Panc1 (cell line): Measurements from ENCODE around the gene B4GALT6.

Experiments used
- POLR2AphosphoS5 ChIP-seq: IDR thresholded peaks from 2 replicates; pipeline ENCODE4 v1.6.1; 2012; ENCODE audit warnings: mild to moderate bottlenecking, low read depth, low read length, moderate library complexity
- SIN3A ChIP-seq: IDR thresholded peaks from 2 replicates; pipeline ENCODE4 v1.6.1; 2012; ENCODE audit warnings: low read depth, mild to moderate bottlenecking, low read length, moderate library complexity, borderline replicate concordance; ENCODE audit not compliant: insufficient read depth
- TCF7L2 ChIP-seq: IDR thresholded peaks from 2 replicates; pipeline ENCODE4 v1.6.1; 2011; ENCODE audit warnings: mild to moderate bottlenecking, low read depth, low read length, inconsistent platforms
- TF ChIP-seq, protein P1 (sequence below), 2 experiments: IDR thresholded peaks; 2 replicates each; pipeline ENCODE4 v1.6.1; 2011 to 2012; ENCODE audit warnings: low read depth in 2 of 2, control low read depth in 1 of 2, low read length in 1 of 2, mild to moderate bottlenecking in 1 of 2, moderate library complexity in 1 of 2; ENCODE audit not compliant: insufficient read depth in 1 of 2
- TF ChIP-seq, protein P2 (sequence below): fragments of 450-650 bp; IDR thresholded peaks from 2 replicates; pipeline ENCODE4 v1.5.1; 2017; ENCODE audit warnings: mild to moderate bottlenecking

- TF ChIP-seq, protein P1, sequence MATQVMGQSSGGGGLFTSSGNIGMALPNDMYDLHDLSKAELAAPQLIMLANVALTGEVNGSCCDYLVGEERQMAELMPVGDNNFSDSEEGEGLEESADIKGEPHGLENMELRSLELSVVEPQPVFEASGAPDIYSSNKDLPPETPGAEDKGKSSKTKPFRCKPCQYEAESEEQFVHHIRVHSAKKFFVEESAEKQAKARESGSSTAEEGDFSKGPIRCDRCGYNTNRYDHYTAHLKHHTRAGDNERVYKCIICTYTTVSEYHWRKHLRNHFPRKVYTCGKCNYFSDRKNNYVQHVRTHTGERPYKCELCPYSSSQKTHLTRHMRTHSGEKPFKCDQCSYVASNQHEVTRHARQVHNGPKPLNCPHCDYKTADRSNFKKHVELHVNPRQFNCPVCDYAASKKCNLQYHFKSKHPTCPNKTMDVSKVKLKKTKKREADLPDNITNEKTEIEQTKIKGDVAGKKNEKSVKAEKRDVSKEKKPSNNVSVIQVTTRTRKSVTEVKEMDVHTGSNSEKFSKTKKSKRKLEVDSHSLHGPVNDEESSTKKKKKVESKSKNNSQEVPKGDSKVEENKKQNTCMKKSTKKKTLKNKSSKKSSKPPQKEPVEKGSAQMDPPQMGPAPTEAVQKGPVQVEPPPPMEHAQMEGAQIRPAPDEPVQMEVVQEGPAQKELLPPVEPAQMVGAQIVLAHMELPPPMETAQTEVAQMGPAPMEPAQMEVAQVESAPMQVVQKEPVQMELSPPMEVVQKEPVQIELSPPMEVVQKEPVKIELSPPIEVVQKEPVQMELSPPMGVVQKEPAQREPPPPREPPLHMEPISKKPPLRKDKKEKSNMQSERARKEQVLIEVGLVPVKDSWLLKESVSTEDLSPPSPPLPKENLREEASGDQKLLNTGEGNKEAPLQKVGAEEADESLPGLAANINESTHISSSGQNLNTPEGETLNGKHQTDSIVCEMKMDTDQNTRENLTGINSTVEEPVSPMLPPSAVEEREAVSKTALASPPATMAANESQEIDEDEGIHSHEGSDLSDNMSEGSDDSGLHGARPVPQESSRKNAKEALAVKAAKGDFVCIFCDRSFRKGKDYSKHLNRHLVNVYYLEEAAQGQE (IDR thresholded peaks at IDR 0.05; ENCODE audit: insufficient read depth in 1 of 2, low read depth in 2 of 2, low read length in 1 of 2), result no peak
- TF ChIP-seq, protein P2, sequence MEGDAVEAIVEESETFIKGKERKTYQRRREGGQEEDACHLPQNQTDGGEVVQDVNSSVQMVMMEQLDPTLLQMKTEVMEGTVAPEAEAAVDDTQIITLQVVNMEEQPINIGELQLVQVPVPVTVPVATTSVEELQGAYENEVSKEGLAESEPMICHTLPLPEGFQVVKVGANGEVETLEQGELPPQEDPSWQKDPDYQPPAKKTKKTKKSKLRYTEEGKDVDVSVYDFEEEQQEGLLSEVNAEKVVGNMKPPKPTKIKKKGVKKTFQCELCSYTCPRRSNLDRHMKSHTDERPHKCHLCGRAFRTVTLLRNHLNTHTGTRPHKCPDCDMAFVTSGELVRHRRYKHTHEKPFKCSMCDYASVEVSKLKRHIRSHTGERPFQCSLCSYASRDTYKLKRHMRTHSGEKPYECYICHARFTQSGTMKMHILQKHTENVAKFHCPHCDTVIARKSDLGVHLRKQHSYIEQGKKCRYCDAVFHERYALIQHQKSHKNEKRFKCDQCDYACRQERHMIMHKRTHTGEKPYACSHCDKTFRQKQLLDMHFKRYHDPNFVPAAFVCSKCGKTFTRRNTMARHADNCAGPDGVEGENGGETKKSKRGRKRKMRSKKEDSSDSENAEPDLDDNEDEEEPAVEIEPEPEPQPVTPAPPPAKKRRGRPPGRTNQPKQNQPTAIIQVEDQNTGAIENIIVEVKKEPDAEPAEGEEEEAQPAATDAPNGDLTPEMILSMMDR, result no peak
- TF ChIP-seq SIN3A, result no peak
- TF ChIP-seq TCF7L2, result no peak
- no peak for TF ChIP-seq POLR2AphosphoS5
Observed at GRCh38 chr18:31656754-31657153, 27.6 kb downstream of the B4GALT6 start.
